ENCODE measurements around the gene TP73.

TP73 gene

GRCh38 chr1:3735027-3735681 lies 82.8 kb downstream of the TP73 start:
- no peak for DNase-seq (ENCODE audit: extremely low read depth, low read depth)
- TF ChIP-seq, protein P1, sequence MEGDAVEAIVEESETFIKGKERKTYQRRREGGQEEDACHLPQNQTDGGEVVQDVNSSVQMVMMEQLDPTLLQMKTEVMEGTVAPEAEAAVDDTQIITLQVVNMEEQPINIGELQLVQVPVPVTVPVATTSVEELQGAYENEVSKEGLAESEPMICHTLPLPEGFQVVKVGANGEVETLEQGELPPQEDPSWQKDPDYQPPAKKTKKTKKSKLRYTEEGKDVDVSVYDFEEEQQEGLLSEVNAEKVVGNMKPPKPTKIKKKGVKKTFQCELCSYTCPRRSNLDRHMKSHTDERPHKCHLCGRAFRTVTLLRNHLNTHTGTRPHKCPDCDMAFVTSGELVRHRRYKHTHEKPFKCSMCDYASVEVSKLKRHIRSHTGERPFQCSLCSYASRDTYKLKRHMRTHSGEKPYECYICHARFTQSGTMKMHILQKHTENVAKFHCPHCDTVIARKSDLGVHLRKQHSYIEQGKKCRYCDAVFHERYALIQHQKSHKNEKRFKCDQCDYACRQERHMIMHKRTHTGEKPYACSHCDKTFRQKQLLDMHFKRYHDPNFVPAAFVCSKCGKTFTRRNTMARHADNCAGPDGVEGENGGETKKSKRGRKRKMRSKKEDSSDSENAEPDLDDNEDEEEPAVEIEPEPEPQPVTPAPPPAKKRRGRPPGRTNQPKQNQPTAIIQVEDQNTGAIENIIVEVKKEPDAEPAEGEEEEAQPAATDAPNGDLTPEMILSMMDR (IDR thresholded peaks at IDR 0.05; ENCODE audit: low read depth, low read length) = no peak

- DNase-seq (ENCODE audit: extremely low read depth, low read depth) = no peak
- TF ChIP-seq, protein P1 (IDR thresholded peaks at IDR 0.05; ENCODE audit: low read depth, low read length) = no peak
Measured at GRCh38 chr1:3735688-3736087, 83.4 kb downstream of the TP73 start.

- no peak for DNase-seq (ENCODE audit: extremely low read depth, low read depth)
- TF ChIP-seq, protein P1 (IDR thresholded peaks at IDR 0.05; ENCODE audit: low read depth, low read length) = no peak
Measured at GRCh38 chr1:3736131-3736561, 83.8 kb downstream of the TP73 start.

- TF ChIP-seq, protein P1 (IDR thresholded peaks at IDR 0.05; ENCODE audit: low read depth, low read length) = no peak
- DNase-seq (ENCODE audit: extremely low read depth, low read depth) = no peak
Measured at GRCh38 chr1:3736708-3737107, 84.4 kb downstream of the TP73 start.

DNA sequence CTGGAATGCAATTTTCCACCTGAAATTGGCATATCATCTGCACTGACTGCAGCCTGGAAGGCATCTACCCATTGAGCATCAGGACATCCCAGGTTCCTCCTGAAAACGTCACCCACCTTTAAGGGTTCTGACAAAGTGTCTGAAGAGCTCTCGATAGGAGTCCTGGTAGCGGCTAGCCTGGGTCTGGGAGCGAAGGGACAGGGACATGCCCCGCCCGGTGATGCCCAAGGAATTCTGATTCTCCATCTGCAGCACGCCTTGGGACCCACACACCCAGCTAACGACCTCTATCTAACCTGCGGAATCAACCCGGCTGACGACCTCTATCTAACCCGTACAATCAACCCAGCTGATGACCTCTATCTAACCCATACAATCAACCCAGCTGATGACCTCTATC lies 86.6 kb downstream of the TP73 start:
- TF ChIP-seq, protein P1 (IDR thresholded peaks at IDR 0.05; ENCODE audit: low read depth, low read length) = no peak
- no peak for DNase-seq (ENCODE audit: extremely low read depth, low read depth)

DNA sequence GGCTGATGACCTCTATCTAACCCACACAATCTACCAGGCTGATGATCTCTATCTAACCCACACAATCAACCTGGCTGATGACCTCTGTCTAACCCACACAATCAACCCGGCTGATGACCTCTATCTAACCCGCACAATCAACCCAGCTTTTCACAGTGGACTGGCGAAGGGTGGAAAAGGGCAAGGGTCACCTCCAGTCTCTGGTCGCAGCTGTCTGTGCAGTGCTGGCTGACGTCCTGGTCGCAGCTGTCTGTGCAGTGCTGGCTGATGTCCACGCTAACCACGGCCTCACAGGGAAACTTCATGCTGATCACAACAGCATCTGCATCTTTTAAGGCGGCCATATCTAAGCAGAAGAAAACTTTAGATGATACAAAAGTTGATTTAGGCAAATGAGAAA lies 87.7 kb downstream of the TP73 start:
- no peak for DNase-seq (ENCODE audit: extremely low read depth, low read depth)
- TF ChIP-seq, protein P1 (IDR thresholded peaks at IDR 0.05; ENCODE audit: low read depth, low read length) = no peak

GRCh38 chr1:3740752-3741151 lies 88.4 kb downstream of the TP73 start:
- TF ChIP-seq, protein P1 (IDR thresholded peaks at IDR 0.05; ENCODE audit: low read depth, low read length) = no peak
- no peak for DNase-seq (ENCODE audit: extremely low read depth, low read depth)
